NCI-H2081 (cell line): ENCODE measurements around the gene SLC9A8.

Experiments
- DNase-seq, 2 experiments: peaks; one replicate each; lab custom pipeline; 2025; lab: John Stamatoyannopoulos, UW

The SLC9A8 gene

DNA sequence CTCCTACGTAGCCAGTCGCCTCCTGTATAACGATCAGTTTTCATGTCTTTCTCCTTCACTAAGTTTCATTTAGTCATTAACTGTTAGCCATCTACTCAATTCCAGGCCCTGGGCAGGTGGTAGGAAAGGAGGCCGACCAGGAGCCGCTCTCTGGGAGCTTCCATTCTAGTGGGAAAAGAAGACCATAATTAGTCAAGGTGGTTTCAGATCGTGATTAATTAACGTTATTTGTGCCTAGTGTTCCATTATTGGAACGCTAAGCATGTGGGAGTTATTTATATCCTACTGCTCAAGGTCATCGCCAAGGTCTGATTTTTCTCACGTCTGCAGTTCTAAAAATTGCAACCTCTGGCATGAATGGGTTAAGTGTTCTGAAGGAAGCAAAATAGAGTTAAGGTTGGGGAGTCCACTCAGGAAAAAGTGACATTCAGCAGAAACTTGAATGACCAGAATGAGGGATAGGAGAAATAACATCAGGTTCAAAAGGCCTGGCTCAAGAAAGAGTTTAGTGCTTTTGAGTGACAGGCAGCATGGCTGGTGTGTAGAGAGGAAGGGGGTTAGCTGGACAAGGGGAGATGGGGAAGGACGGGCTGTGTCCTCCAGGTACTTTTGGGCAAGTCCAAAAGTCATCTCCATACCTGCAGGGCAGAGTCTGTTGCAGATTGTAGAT lies 812 bp downstream of the SLC9A8 start:
- no peak for DNase-seq

- peak in 1 of 2 experiments; percentile 30 for DNase-seq
Observed at GRCh38 chr20:49814057-49814694, 1.5 kb downstream of the SLC9A8 start.

DNA sequence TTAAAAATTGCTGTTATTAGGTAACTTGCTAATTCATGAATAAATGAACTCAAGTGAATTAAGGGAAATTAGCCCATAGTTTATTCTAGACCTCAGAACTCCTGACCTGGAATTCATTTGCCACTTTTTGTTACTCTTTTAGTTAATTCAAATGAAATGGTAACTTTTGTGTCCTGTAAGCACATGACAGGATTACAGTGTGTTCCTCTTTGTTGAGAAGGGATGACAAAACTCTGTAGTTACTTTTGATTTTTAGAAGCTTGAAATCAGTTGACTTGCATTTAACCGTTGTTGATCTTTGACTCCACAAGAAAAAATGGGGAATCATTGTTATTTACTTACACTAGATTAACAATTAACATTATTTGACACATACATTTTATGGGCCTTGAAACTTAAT lies 6.2 kb downstream of the SLC9A8 start:
- no peak for DNase-seq

GRCh38 chr20:49819702-49820101 lies 7.1 kb downstream of the SLC9A8 start:
- no peak for DNase-seq

- no peak for DNase-seq
Observed at GRCh38 chr20:49821381-49821780, 8.8 kb downstream of the SLC9A8 start.

DNA sequence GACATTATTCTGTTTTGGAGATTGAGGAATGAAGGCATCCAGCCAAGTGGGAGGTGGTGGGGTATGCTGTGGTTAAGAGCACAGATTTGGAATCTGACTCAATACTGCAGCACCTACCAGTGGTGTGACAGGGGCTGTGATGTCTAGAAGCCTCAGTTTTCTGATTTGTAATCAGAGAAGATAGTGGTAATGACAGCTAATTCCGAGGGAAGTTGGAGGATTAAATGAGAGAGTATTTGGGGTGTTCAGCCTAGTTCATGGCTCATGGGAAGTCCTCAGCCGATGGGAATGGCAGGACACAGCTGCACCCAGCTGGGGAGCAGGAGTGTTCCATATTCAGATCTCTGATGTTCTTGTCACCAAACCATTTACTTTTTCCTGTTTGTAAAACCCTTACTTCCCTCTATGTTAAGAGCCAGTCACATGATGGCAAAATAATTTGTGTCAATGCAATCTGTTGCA lies 9.3 kb downstream of the SLC9A8 start:
- no peak for DNase-seq

DNA sequence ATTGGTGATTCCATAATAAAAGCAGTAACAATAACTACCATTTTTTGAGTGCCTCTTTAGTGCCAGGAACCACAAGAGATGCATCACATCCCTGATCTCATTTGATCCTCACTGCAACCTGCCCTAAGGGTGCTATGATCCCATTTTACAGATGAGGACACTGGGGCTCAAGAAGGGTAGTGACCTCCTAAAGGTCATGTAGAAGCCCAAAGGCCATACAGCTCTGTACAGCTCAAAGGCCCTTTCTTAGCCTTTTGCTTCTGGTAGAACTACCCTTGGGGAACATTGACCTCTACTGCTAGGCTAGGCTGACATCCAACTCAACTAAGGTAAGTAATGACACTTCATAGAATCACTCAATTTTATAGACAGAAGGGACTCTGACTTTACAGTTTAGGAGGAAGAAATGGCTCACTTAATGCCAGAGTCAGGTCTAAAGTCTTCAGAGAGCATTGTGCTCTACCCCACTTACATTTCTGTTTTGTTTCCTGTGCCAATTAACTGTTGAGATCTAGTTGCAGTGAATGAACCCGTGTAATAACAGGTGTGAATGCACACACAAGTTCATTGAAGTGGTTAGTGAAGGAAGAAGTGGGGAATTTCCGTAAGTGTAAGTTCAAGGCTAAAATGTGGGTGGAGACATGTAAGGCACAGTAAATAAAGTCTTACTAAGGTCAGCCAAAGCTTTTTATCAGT lies 10.7 kb downstream of the SLC9A8 start:
- DNase-seq, result no peak

GRCh38 chr20:49824206-49824605 lies 11.6 kb downstream of the SLC9A8 start:
- DNase-seq, result no peak

GRCh38 chr20:49825521-49826033 lies 12.9 kb downstream of the SLC9A8 start:
- no peak for DNase-seq

DNA sequence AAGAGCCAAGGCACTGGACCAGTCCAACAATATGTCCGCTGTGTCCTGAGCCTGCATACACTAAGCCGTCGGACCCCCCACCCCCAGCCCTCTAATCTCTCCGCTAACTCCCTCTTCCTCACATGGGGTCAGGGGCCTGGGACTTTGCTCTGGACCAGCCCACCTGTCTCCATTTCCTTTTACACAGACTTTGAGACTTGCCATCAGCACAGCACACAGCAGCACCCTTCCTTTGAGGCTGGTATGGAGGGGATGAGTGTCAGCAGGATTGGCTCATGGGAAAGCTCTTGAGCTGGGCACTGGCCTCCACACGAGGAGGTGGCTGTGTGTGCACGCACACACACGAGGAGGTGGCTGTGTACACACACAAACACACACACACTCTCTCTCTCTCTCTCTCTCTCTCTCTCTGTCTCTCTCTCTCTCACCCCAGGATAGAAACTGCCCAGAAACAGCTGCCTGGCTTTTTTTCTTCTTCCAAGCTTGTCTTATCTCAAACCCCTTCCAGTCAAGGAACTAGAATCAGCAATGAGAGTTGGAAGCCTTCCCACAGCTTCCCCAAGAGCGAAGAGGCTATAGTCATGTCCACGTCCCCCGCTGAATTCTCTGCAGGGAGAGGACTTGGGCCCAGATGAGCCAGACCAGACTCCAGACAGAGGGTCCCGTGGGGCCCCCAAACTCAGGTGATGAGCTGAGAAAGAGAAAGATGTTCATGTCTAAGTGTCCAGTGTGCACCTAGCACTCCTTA lies 18.6 kb downstream of the SLC9A8 start:
- no peak for DNase-seq

GRCh38 chr20:49831770-49832631 lies 19.4 kb downstream of the SLC9A8 start:
- no peak for DNase-seq

DNA sequence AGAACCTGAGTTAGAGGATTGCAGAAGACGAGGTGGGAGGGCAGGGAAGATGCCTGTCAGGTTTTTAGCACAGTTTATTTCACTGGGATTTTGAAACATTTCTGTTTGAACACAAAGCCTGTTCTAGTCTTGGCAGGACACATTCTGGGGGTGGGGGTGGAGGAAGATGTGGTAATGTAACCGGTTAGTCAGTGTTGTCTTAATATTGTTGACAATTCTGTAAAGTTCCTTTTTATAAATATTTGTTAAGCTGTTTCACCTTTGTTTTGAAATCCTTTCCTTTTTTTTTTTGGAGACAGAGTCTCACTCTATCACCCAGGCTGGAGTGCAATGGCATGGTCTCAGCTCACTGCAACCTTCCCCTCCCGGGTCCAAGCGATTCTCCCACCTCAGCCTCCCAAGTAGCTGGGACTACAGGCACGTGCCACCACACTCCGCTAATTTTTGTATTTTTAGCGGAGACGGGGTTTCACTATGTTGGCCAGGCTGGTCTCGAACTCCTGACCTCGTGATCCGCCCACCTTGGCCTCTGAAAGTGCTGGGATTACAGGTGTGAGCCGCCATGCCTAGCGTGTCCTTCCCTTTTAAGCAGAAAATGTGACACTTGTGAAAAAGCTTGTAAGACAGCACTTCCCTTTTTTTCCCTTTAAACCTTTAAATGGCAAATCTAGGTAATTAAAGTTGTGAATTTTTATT lies 20.2 kb downstream of the SLC9A8 start:
- no peak for DNase-seq

DNA sequence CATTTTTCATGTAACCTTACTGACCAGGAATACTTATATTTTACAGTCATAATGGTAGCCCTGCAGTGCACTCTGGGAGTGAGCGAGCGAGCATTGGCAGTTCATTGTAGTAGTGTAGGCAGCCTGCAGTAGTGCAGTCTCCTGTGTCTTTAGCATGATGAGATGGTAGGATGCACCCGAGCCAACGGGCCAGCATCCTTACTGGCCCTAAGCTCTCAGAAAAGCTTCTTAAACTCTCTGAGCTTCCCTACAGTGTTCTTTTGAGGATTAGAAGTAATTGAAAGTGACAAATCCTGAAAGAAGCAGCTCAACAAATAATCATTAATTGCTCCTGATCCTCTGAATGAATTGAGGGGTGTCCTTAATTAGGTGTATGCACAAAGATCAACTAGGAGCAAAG lies 20.9 kb downstream of the SLC9A8 start:
- no peak for DNase-seq

DNA sequence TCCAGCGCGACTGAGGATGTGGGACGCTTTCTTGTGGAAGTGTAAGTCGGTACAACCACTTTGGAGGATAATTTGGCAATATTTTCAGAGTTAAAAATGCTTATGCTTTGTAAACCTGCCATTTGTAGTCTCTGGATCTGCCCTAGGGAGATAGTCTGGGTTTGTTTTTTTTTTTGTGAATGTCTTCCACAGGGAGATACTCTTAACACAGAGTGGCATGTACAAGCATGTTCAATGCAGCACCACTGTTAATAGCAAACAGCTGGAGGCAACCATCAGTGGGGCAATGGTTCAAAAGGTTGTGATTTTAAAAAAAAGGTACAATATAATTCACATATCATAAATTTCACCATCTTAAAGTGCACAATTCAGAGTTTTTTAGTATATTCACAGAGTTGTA lies 22.4 kb downstream of the SLC9A8 start:
- DNase-seq, result no peak

DNA sequence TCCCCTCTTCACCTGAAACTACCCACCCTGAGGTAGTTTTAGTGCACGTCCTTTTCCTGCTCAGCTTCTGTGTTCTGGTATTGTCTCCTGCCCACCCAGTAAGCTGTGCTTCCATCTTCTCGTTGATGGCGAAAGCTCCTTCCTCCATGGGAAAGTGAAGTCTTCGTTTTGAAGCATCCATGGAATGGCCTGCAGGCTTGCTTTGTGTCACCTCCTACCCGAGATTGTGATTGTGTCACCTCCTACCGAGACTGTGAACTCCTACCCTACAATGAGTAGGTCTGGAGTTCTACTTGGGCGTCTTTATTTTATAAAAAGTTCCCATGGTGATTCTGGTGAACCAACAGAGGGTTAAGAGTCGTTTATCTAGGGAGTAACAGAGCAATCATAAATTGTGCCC lies 25.9 kb downstream of the SLC9A8 start:
- DNase-seq, result no peak

GRCh38 chr20:49843139-49843538 lies 30.5 kb downstream of the SLC9A8 start:
- DNase-seq, result no peak

DNA sequence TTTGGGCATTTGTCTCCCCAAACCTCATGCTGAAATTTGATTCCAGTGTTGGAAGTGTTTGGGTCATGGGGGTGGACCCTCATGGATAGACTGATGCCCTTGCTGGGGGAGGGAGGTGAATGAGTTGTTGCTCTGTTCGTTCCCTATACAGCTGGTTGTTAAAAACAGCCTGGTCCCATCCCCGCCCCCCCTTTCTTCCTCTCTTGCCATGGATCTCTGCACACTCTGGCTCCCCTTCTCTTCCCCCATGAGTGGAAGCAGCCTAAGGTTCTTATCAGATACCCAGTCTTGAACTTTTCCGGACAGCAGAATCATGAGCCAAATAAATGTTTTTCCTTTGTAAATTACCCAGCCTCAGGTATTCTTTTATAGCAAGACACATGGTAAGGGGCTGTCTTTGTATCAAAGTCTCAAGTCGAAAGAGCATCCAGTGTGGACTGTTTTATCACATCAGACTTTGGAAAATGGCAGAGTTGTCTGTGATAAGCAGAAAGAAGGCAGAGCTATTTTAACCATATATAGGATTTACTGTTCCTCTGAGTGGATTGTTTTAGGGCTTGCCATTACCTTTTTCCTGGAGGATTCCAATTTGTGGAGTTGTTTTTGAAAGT lies 31.2 kb downstream of the SLC9A8 start:
- DNase-seq, result no peak

DNA sequence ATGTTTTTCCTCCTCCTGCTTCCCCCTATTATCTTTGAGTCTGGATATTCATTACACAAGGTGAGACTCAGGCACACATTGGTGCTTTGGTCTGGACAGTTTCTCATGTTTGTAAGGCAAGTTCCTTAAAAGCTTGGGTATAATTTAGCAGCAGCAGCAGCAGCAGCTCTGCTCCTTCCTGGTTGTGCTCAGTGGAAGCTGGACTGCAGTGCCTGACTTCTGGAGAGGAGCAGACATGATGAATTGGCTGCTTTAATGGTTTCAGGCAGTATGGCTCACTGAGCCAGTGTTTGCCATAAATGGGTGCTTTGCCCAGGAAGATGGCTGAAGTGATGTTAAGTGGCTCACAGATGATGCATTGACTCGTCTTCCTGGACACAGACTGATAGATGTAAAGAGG lies 32.4 kb downstream of the SLC9A8 start:
- DNase-seq, result no peak

GRCh38 chr20:49846206-49846807 lies 33.7 kb downstream of the SLC9A8 start:
- peak; percentile 58 to 72 for DNase-seq
